ENCODE results near the gene F2RL3.
"Not testable (repeated sequence)": the region's sequence is repeated elsewhere in the genome, so short reads cannot be mapped to it uniquely, and the experiment has no call there.

The F2RL3 gene

GRCh38 chr19:16888629-16889365 lies at the start of gene F2RL3:
Gene F2RL3, plus strand, starts transcription at chr19:16888999. Its CDS starts 191 bp downstream, at chr19:16889190.
- no peak for DNase-seq

- DNase-seq: no peak
These were observed 47.3 kb upstream of the F2RL3 start for GRCh38 chr19:16841391-16841926.

GRCh38 chr19:16846901-16847300 lies 41.9 kb upstream of the F2RL3 start:
- DNase-seq: no peak

GRCh38 chr19:16847430-16847829 lies 41.4 kb upstream of the F2RL3 start:
- no peak for DNase-seq

- DNase-seq: peak; percentile 14
These were observed 39.6 kb upstream of the F2RL3 start for GRCh38 chr19:16849168-16849567.

GRCh38 chr19:16850133-16850532 lies 38.7 kb upstream of the F2RL3 start:
- DNase-seq: no peak

- peak; percentile 34 for DNase-seq
These were observed 37.6 kb upstream of the F2RL3 start for GRCh38 chr19:16851031-16851712.

GRCh38 chr19:16853066-16853465 lies 35.7 kb upstream of the F2RL3 start:
- DNase-seq: no peak

GRCh38 chr19:16856091-16856490 lies 32.7 kb upstream of the F2RL3 start:
- DNase-seq: no peak

GRCh38 chr19:16859626-16860025 lies 29.2 kb upstream of the F2RL3 start:
- no peak for DNase-seq

- DNase-seq: no peak
These were observed 28.7 kb upstream of the F2RL3 start for GRCh38 chr19:16860118-16860517.

- DNase-seq: no peak
These were observed 27.8 kb upstream of the F2RL3 start for GRCh38 chr19:16861011-16861410.

- no peak for DNase-seq
These were observed 27.0 kb upstream of the F2RL3 start for GRCh38 chr19:16861834-16862233.

GRCh38 chr19:16862826-16863415 lies 25.9 kb upstream of the F2RL3 start:
- DNase-seq: no peak

- DNase-seq: no peak
These were observed 21.6 kb upstream of the F2RL3 start for GRCh38 chr19:16867211-16867610.

GRCh38 chr19:16868423-16869130 lies 20.2 kb upstream of the F2RL3 start:
- no peak for DNase-seq

GRCh38 chr19:16869331-16869972 lies 19.3 kb upstream of the F2RL3 start:
- no peak for DNase-seq

- DNase-seq: no peak
These were observed 16.9 kb upstream of the F2RL3 start for GRCh38 chr19:16871871-16872270.

GRCh38 chr19:16872728-16873127 lies 16.1 kb upstream of the F2RL3 start:
- no peak for DNase-seq

- DNase-seq: no peak
These were observed 15.2 kb upstream of the F2RL3 start for GRCh38 chr19:16873594-16873993.

GRCh38 chr19:16874250-16874977 lies 14.4 kb upstream of the F2RL3 start:
- no peak for DNase-seq

GRCh38 chr19:16874978-16875299 lies 13.9 kb upstream of the F2RL3 start:
- DNase-seq: not testable (repeated sequence)
